ENCODE measurements around the gene GLYATL1B. TPM values are rescaled to one million over a fixed set of nuclear protein-coding genes. Genes with fewer than 3 reads are reported as not detected.

Gene GLYATL1B
- total RNA-seq, 4 donors from 2014 or later, result not detected

- H3K27ac ChIP-seq, result no peak overlapping the region
- no peak overlapping the region for H3K4me3 ChIP-seq
- no peaks in the 10 kb centered on the region for H3K27me3 ChIP-seq
- H3K4me1 ChIP-seq, result peaks cover 0 to 15% (median 7%) of the 10 kb centered on the region in 4 donors
- H3K36me3 ChIP-seq, result no peaks in the 10 kb centered on the region
- TF ChIP-seq POLR2A (IDR thresholded peaks at IDR 0.05), result no peak
- TF ChIP-seq, protein P1, sequence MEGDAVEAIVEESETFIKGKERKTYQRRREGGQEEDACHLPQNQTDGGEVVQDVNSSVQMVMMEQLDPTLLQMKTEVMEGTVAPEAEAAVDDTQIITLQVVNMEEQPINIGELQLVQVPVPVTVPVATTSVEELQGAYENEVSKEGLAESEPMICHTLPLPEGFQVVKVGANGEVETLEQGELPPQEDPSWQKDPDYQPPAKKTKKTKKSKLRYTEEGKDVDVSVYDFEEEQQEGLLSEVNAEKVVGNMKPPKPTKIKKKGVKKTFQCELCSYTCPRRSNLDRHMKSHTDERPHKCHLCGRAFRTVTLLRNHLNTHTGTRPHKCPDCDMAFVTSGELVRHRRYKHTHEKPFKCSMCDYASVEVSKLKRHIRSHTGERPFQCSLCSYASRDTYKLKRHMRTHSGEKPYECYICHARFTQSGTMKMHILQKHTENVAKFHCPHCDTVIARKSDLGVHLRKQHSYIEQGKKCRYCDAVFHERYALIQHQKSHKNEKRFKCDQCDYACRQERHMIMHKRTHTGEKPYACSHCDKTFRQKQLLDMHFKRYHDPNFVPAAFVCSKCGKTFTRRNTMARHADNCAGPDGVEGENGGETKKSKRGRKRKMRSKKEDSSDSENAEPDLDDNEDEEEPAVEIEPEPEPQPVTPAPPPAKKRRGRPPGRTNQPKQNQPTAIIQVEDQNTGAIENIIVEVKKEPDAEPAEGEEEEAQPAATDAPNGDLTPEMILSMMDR (IDR thresholded peaks at IDR 0.05), result no peak
- no peak for DNase-seq
- H3K9me3 ChIP-seq, result no peaks in the 10 kb centered on the region
These were observed 55.1 kb downstream of the GLYATL1B start for GRCh38 chr11:59141191-59141590.

DNA sequence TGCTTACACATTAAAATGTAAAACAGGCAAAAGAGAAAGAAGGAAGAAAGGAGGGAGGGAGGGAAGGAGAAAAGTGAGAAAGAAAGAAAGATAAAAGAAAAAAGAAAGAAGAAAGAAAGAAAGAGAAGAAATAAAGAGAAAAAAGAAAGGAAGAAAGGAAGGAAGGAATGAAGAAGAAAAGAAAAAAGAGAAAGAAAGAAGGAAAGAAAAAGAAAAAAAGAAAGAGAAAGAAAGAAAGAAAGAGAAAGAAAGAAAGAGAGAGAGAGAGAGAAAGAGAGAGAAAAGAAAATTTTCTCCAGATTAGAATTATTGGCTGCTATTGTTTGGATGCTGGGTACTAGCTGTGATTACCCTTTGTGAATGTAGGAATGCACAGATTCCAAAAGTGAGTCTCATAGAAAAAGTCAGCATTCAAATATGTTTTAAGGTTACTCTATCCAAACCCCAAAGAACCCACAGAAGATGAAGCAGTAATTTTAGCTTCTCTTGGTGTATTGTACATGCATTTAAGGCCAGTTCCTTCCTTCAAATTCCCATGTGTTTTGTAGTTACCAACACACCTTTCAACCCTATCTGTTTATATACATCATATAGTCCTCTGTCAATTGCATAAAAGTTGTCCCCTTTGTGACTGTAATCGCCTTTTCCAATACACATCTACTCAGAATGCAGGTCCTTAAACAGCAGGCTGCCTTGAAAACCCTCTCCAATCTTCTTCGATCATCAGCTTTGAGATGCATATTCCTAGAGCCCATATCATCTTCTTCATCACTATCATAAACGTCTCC is 55.8 kb downstream of the GLYATL1B start:
- Histone ChIP-seq H3K27me3 (no peaks in the 10 kb centered on the region), H3K36me3 (no peaks in the 10 kb centered on the region), H3K4me3 (peak overlapping the region; percentile 54 to 90 (median 64)), H3K9me3 (no peaks in the 10 kb centered on the region), H3K4me1 (peaks cover 0 to 15% (median 7%) of the 10 kb centered on the region in 4 donors), H3K27ac (peak overlapping the region; percentile 86 to 98 (median 89))
- DNase-seq, result no peak
- TF ChIP-seq, protein P1 (IDR thresholded peaks at IDR 0.05), result no peak
- TF ChIP-seq POLR2A (IDR thresholded peaks at IDR 0.05), result no peak

GRCh38 chr11:59142530-59143507 is 56.7 kb downstream of the GLYATL1B start, which contains the start of gene FAM111A:
Gene FAM111A (plus strand): TSS chr11:59142856. CDS start chr11:59148873, 6,017 bp downstream.
- Histone ChIP-seq H3K27me3 (no peaks in the 10 kb centered on the region), H3K9me3 (no peaks in the 10 kb centered on the region), H3K36me3 (no peaks in the 10 kb centered on the region), H3K4me3 (peak within 1 kb of the TSS; percentile 54 to 90 (median 64)), H3K27ac (peak within 1 kb of the TSS; percentile 86 to 98 (median 89)), H3K4me1 (peaks cover 0 to 15% (median 7%) of the 10 kb centered on the region in 4 donors)
- peak; percentile 51 to 68 for TF ChIP-seq POLR2A (IDR thresholded peaks at IDR 0.05)
- TF ChIP-seq, protein P1 (IDR thresholded peaks at IDR 0.05), result peak in 3 of 6 experiments; percentile 3 to 20 (median 7)
- DNase-seq, result peak; percentile 89 to 96 (median 94)

GRCh38 chr11:59144096-59144495 is 58.0 kb downstream of the GLYATL1B start:
- TF ChIP-seq, protein P1 (IDR thresholded peaks at IDR 0.05), result no peak
- no peak for TF ChIP-seq POLR2A (IDR thresholded peaks at IDR 0.05)
- Histone ChIP-seq H3K36me3 (peaks cover 0 to 5% (median 0%) of the 10 kb centered on the region in 3 donors), H3K4me3 (peak overlapping the region; percentile 42 to 90 (median 60)), H3K9me3 (no peaks in the 10 kb centered on the region), H3K27ac (peak overlapping the region; percentile 86 to 98 (median 89)), H3K4me1 (peaks cover 0 to 15% (median 7%) of the 10 kb centered on the region in 4 donors), H3K27me3 (no peaks in the 10 kb centered on the region)
- DNase-seq, result no peak

Other genes starting within 250 kb of the GLYATL1B start
- not detected for gene GLYATL2, start 241.6 kb upstream of the GLYATL1B start, total RNA-seq
- gene GLYATL1, start 146.8 kb upstream of the GLYATL1B start, total RNA-seq, result 1 to 10 TPM in 2 of 4 donors, not detected in 2; 2.4 to 3.6 TPM
- 1 to 10 TPM; 1.8 to 6.0 (median 4.7) TPM for gene FAM111B, start 20.9 kb downstream of the GLYATL1B start, total RNA-seq
- 10 to 100 TPM; 43.0 to 96.6 (median 68.5) TPM for gene FAM111A, start 56.5 kb downstream of the GLYATL1B start, total RNA-seq
- 10 to 100 TPM; 41.3 to 93.8 (median 60.9) TPM for gene DTX4, start 85.8 kb downstream of the GLYATL1B start, total RNA-seq
- 10 to 100 TPM in 1 of 4 donors, 1 to 10 TPM in 3; 3.5 to 51.2 (median 6.0) TPM for gene MPEG1, start 126.6 kb downstream of the GLYATL1B start, total RNA-seq

Data from Peyer's patch (tissue), 4 donors.